Measurements from ENCODE around the gene NYAP1.

DNA sequence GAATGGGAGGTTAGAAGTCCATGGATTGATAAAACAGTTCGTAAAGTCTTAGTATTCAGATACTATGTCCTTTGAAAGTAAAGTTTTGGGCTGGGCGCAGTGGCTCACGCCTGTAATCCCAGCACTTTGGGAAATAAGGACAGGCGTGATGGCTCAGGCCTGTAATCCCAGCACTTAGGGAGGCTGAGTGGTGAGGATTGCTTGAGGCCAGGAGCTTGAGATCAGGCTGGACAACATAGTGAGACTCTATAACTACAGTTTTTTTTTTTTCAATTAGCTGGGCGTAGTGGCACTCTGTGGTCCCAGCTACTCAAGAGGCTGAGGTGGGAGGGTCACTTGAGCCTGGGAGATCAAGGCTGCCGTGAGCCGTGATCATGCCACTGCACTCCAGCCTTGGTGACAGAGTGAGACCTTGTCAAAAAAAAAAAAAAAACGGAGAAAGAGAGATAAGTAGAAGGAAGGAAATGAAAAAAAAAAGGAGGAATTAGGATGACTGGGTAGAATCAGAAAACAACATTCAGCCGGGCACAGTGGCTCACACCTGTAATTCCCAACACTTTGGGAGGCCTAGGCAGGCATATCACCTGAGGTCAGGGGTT, 29.6 kb downstream of the NYAP1 start:
- TF ChIP-seq CTCF (IDR thresholded peaks at IDR 0.05; ENCODE audit: insufficient read depth, low read depth, low read length) (no peak), EZH2 (IDR thresholded peaks at IDR 0.05; ENCODE audit: insufficient read depth, low read length) (no peak)
